GM12864 (cell line): Measurements from ENCODE around the gene SLC48A1.

Source experiments
- DNase-seq: peaks from one replicate; pipeline ENCODE4 v3.0.0-alpha.2; 2011; ENCODE audit warnings: low read depth
- H3K4me3 ChIP-seq: 2 replicates; pipeline ENCODE4 v1.5.1; 2011; ENCODE audit warnings: mild to moderate bottlenecking, low read depth, low read length, control low read depth
- TF ChIP-seq, protein P1 (sequence below): IDR thresholded peaks from 2 replicates; pipeline ENCODE4 v1.5.1; 2011; ENCODE audit warnings: low read depth, mild to moderate bottlenecking, moderate library complexity, low read length, control low read depth, inconsistent platforms; ENCODE audit errors: missing control alignments

The SLC48A1 gene

DNA sequence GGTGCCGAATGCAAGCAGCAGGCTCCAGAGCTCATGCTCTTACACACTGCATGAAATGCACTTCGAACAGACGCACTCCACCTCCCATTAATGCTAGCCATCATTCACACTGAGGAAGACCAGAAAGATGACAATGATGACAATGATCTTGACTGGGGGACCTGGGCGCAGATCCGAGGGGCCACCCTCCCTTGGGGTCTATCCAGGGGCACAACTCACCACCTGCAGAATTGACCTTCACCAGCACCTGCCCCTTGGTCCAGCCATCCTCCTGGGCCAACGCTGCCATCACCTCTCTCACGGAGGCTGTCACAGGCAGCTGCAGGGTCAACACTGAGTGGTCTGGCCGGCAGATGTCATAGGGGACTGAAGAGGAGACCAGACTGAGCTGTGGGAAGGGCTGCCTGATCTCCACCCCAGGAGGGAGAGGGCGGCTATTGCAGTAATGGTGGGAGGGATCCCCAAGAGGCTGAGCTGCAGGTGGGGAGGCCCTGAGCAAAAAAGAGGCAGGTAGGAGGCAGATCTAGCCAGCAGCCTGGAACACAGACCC is 29.7 kb upstream of the SLC48A1 start:
- TF ChIP-seq, protein P1, sequence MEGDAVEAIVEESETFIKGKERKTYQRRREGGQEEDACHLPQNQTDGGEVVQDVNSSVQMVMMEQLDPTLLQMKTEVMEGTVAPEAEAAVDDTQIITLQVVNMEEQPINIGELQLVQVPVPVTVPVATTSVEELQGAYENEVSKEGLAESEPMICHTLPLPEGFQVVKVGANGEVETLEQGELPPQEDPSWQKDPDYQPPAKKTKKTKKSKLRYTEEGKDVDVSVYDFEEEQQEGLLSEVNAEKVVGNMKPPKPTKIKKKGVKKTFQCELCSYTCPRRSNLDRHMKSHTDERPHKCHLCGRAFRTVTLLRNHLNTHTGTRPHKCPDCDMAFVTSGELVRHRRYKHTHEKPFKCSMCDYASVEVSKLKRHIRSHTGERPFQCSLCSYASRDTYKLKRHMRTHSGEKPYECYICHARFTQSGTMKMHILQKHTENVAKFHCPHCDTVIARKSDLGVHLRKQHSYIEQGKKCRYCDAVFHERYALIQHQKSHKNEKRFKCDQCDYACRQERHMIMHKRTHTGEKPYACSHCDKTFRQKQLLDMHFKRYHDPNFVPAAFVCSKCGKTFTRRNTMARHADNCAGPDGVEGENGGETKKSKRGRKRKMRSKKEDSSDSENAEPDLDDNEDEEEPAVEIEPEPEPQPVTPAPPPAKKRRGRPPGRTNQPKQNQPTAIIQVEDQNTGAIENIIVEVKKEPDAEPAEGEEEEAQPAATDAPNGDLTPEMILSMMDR = no peak
- no peak overlapping the region for H3K4me3 ChIP-seq
- no peak for DNase-seq

DNA sequence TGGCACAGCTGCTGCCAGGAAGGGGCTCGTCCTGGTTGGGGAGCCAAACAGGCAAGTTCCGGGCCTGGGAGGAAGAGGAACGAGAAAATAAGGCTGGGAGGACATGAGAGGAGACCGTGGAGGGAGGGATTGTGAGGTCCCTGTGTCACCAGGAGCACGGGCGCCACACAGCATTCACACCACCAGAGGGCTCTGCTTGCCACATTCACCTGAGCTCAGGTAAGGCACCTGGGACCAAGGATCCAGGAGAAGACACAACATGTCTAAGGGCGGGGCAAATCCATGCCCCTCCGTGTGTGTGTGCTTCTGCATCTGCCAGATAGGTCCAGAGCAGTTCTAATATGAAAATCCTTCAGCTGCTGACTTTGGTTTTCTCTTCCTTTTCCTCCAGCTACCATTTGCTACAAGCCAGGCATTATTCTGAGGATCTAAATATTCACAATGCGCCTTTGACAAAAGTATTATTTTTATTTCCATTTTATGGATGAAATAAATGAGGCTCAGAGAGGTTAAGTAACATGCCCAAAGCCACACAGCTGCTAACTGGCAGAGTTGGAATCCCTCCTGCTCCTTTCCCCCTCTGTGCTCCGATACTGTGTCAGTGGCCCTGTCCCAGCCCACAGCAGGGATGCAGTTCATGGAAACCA is 28.9 kb upstream of the SLC48A1 start:
- DNase-seq = no peak
- TF ChIP-seq, protein P1 = peak; percentile 76
- no peak overlapping the region for H3K4me3 ChIP-seq

DNA sequence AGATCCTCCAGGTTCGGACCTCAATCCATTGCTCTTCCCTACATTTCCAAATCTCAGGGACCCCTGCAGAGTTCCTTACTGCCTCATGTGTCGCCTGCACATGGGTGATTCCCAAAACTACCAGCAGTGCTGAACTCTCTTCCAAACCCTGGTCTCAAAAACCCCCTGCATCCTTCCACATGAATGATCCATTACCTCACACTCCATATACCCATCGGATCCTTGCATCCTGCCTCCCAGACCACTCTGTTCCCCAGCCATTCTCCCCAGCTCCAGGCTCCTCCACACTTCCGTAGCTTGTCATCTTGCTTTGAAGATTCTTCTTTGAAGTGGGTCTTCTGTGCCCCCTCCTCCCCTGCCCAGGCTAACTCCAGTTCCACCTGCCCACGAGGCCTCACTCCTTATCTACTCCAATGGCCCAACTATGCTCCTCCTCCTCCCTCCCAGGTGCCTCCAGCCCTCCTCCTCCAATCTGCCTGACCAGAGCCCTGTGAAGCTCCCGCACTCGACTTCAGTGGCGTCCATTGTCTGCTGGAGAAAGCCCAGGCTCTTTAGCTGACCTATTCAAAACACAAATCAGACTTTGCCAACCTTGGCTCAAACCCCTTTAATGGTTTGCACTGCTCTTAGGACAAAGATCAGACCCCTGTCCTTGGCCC is 28.1 kb upstream of the SLC48A1 start:
- no peak overlapping the region for H3K4me3 ChIP-seq
- DNase-seq = no peak
- TF ChIP-seq, protein P1 = no peak

DNA sequence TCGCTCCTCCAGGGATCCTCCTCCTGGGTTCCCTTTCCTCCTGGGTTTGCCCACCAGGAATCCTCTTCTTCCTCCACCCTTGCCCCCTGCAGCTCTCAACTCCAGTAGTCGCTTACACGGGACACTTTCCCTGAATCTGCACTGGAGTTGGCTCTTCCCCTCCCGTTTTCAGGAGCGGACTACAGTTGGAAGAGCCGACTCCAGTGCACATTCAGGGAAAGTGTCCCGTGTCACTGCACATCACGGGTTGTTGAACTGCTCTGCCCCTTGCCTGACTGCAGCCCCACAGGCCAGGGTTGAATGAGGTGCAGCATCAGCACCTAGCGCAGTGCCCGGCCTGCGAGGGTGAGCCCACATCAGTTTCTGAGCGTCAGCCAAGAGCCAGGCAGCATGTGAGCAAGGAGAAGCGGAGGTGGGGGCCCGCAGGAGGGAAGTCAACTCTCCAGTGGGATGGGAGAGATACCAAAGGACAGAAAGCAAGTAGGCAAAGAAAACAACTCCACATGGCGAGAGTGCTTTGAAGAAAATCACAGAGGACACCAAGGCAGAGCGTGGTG is 27.5 kb upstream of the SLC48A1 start:
- no peak for DNase-seq
- H3K4me3 ChIP-seq = no peak overlapping the region
- TF ChIP-seq, protein P1 = no peak

DNA sequence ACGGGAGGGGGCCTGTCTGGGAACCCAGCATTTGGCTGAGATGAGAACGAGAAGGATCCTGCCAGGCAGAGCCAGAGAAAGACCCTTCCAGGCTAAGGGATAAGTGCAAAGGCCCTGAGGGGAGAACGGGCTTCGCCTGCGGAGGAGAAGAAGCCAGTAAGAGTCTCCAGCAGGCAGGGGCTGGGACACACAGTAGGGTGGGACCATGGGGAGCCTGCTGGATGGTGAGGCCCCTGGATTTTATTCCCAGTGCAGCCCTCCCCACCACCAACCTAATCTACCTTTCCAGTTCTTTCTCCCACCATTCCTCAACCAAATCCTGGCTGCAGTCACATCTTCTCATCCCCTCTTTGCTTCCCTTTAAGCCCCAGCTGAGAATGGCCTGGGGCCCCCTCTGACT is 27.0 kb upstream of the SLC48A1 start:
- H3K4me3 ChIP-seq = no peak overlapping the region
- no peak for DNase-seq
- TF ChIP-seq, protein P1 = no peak

DNA sequence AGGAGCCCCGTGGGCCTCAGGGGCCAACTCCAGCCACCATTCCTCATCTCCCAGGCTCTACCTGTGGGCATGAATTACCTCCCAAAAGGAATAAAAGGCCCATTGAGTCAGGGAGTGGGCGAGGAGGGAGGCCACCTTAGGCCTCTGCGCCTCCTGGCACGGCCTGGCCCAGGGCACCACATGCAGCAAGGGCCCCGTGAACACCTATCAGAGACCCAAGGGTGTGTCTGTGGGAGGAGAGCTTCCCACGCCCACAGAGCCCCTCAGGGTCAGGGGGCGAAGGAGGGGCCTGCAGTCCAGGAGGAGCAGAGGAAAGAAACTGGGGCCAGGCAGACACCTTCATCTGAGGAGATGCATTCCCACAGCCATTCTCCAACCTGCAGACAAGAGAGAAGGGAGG is 26.5 kb upstream of the SLC48A1 start:
- TF ChIP-seq, protein P1 = no peak
- no peak overlapping the region for H3K4me3 ChIP-seq
- DNase-seq = no peak
